CD14-positive monocyte (primary cell): Measurements from ENCODE around the gene PDCD4. TPM values are rescaled to one million over a fixed set of nuclear protein-coding genes. Genes with fewer than 3 reads are reported as not detected.

Source experiments
- DNase-seq, 3 donors: peaks; one replicate each; pipeline ENCODE4 v3.0.0-alpha.2; 2011 to 2022
- H2AFZ ChIP-seq: 2 replicates; pipeline ENCODE4 v1.6.0; 2012; ENCODE audit warnings: mild to moderate bottlenecking, low read depth, low read length, inconsistent platforms; ENCODE audit not compliant: insufficient read depth, poor library complexity, severe bottlenecking
- H3K27ac ChIP-seq, 2 donors: 1 replicate in 1 of 2; 2 replicates in 1 of 2; pipeline ENCODE4 v1.5.1; 2012 to 2013; ENCODE audit warnings: low read length in 2 of 2, control low read depth in 1 of 2, inconsistent platforms in 1 of 2, low read depth in 1 of 2, mild to moderate bottlenecking in 1 of 2
- H3K27me3 ChIP-seq, 2 donors: one replicate each; pipeline versions ENCODE4 v1.6.0 to v1.6.1; 2011 to 2013; ENCODE audit warnings: low read length in 2 of 2; ENCODE audit not compliant: control insufficient read depth in 2 of 2, insufficient read depth in 2 of 2
- H3K36me3 ChIP-seq, 2 donors: replicated peaks in 1 of 2; 1 replicate in 1 of 2; 2 replicates in 1 of 2; pipeline versions ENCODE4 v1.5.1 to v1.6.1; 2012 to 2013; ENCODE audit warnings: low read length in 2 of 2, control low read depth in 1 of 2, inconsistent platforms in 1 of 2, mild to moderate bottlenecking in 1 of 2; ENCODE audit not compliant: insufficient read depth in 2 of 2, control insufficient read depth in 1 of 2
- H3K4me1 ChIP-seq, 2 donors: 1 replicate in 1 of 2; 2 replicates in 1 of 2; pipeline versions ENCODE4 v1.5.1 to v1.6.1; 2012 to 2013; ENCODE audit warnings: low read length in 2 of 2, control low read depth in 1 of 2, inconsistent platforms in 1 of 2, mild to moderate bottlenecking in 1 of 2, moderate library complexity in 1 of 2; ENCODE audit not compliant: insufficient read depth in 2 of 2, control insufficient read depth in 1 of 2
- H3K4me2 ChIP-seq: replicated peaks from 2 replicates; pipeline ENCODE3; 2012; ENCODE audit warnings: low read length, moderate library complexity, mild to moderate bottlenecking; ENCODE audit not compliant: poor library complexity, severe bottlenecking; ENCODE audit errors: extremely low read depth
- H3K4me3 ChIP-seq, 3 experiments: fragments of 200-600 bp in 1 of 3; sonication (generic) in 1 of 3; replicated peaks in 1 of 3; 1 replicate in 2 of 3; 2 replicates in 1 of 3; pipeline ENCODE4 v1.5.1; 2011 to 2013; ENCODE audit warnings: low read length in 3 of 3, mild to moderate bottlenecking in 3 of 3, control low read depth in 2 of 3, low read depth in 2 of 3, inconsistent platforms in 1 of 3, moderate library complexity in 1 of 3
- H3K79me2 ChIP-seq: 2 replicates; pipeline ENCODE4 v1.6.0; 2012; ENCODE audit warnings: mild to moderate bottlenecking, control low read depth, inconsistent platforms, low read length, moderate library complexity; ENCODE audit not compliant: insufficient read depth
- H3K9ac ChIP-seq: 2 replicates; pipeline ENCODE4 v1.6.0; 2017; ENCODE audit warnings: low read length, mild to moderate bottlenecking; ENCODE audit not compliant: insufficient read depth, poor library complexity, severe bottlenecking
- H3K9me3 ChIP-seq, 2 donors: replicated peaks in 1 of 2; 1 replicate in 1 of 2; 2 replicates in 1 of 2; pipeline versions ENCODE4 v1.5.1 to v1.6.1; 2012 to 2013; ENCODE audit warnings: low read length in 2 of 2, control low read depth in 1 of 2; ENCODE audit not compliant: control insufficient read depth in 1 of 2, insufficient read depth in 1 of 2
- H4K20me1 ChIP-seq: 2 replicates; pipeline ENCODE4 v1.6.0; 2012; ENCODE audit warnings: mild to moderate bottlenecking, low read length, control low read depth, moderate library complexity; ENCODE audit not compliant: insufficient read depth
- H3K27ac Mint-ChIP-seq, 7 donors: one replicate each; pipeline ENCODE4 v1.8.0; 2020; ENCODE audit warnings: mild to moderate bottlenecking in 7 of 7, mixed read lengths in 7 of 7, moderate library complexity in 6 of 7, inconsistent platforms in 2 of 7
- H3K27me3 Mint-ChIP-seq, 3 donors: one replicate each; pipeline ENCODE4 v1.8.0; 2021 to 2022; ENCODE audit warnings: low read depth in 3 of 3, mild to moderate bottlenecking in 3 of 3, mixed read lengths in 3 of 3, moderate library complexity in 3 of 3, inconsistent platforms in 1 of 3
- H3K36me3 Mint-ChIP-seq, 2 donors: one replicate each; pipeline ENCODE4 v1.8.0; 2020; ENCODE audit warnings: mixed read lengths in 2 of 2, inconsistent platforms in 1 of 2, mild to moderate bottlenecking in 1 of 2
- H3K4me1 Mint-ChIP-seq: one replicate; pipeline ENCODE4 v1.8.0; 2020; ENCODE audit warnings: mild to moderate bottlenecking, mixed read lengths
- H3K4me3 Mint-ChIP-seq, 2 donors: one replicate each; pipeline ENCODE4 v1.8.0; 2020; ENCODE audit warnings: mild to moderate bottlenecking in 2 of 2, mixed read lengths in 2 of 2, moderate library complexity in 1 of 2
- H3K9me3 Mint-ChIP-seq, 7 donors: one replicate each; pipeline ENCODE4 v1.8.0; 2020 to 2022; ENCODE audit warnings: mixed read lengths in 7 of 7, mild to moderate bottlenecking in 6 of 7, moderate library complexity in 6 of 7, inconsistent platforms in 2 of 7
- WGBS: methylation state at CpG from one replicate; pipeline ENCODE4 v1.1.5; 2013; ENCODE audit warnings: missing lambda C conversion rate; ENCODE audit not compliant: insufficient coverage; 5-methylcytosine and 5-hydroxymethylcytosine counted together
- intact Hi-C, 2 donors: fragments of 100-400 bp; cut with micrococcal nuclease; formaldehyde crosslinking; loops; one replicate each; pipeline versions ENCODE4 v1.15.0 to v1.15.1; 2023
- polyA plus RNA-seq, 3 donors: library from polyadenylated mRNA; depleted of rRNA in 1 of 3; unstranded in 2 of 3; stranded (reverse) in 1 of 3; fragments of 300-500 nt in 2 of 3; fragments of >200 nt in 1 of 3; fragmentation: Illumina TruSeq in 2 of 3; gene quantifications; 1 replicate in 2 of 3; 2 replicates in 1 of 3; pipeline ENCODE4 v1.2.3, GENCODE V29; 2012 to 2021
- TF ChIP-seq, protein P1 (sequence below): fragments of 200-600 bp; IDR thresholded peaks from one replicate; pipeline ENCODE4 v1.8.0; 2022; ENCODE audit warnings: antibody characterized with exemption, mild to moderate bottlenecking

PDCD4 gene
- polyA plus RNA-seq, 3 donors: 39.8 to 53.4 (median 48.6) TPM

DNA sequence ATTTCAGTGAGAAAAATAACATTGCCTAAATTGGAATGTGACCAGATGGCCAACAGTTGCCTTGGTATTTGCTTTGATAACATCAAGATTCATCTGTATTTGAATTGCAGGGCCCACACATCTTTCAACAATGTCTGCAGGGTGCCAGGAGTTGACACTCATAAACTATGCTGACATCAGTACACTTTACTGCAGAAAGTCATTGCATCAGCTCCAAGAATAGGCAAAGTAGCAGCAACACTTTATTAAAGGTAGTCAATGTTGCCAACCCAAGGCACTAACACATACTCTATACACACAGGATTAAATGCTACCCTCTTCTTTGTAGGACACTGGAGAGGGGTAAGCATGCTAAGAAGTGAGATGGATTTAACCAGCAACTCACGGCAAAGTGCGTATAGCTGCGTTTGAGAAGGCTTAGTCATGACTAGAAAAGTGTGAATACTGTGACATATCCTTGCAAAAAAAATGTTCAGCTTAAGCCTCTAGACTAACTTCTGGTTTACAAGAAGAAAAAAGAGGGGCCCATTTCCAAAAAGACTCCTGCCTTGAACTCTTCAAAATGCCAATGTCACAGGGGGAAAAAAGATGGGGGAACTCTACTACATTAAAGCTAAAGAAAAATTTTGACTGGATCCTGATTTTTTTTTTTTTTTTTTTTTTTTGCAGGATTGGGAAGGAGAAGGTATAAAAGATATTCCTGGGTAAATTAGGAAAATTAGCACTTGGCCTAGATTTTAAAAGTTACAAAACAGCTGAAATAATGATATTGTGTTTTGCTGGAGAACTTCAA, 45.0 kb downstream of the PDCD4 start:
- H3K4me1 Mint-ChIP-seq: peaks cover 24% of the 10 kb centered on the region
- Histone ChIP-seq H3K4me3 (no peak overlapping the region), H3K4me2 (no peak overlapping the region), H3K9me3 (no peaks in the 10 kb centered on the region), H3K27ac (no peak overlapping the region), H3K4me1 (peaks cover 12 to 21% of the 10 kb centered on the region in 2 donors), H3K36me3 (peaks cover 0 to 16% of the 10 kb centered on the region in 2 donors), H3K9ac (no peak overlapping the region), H3K27me3 (no peaks in the 10 kb centered on the region), H4K20me1 (peaks cover 21% of the 10 kb centered on the region), H2AFZ (no peak overlapping the region), H3K79me2 (peaks cover 44% of the 10 kb centered on the region)
- TF ChIP-seq, protein P1, sequence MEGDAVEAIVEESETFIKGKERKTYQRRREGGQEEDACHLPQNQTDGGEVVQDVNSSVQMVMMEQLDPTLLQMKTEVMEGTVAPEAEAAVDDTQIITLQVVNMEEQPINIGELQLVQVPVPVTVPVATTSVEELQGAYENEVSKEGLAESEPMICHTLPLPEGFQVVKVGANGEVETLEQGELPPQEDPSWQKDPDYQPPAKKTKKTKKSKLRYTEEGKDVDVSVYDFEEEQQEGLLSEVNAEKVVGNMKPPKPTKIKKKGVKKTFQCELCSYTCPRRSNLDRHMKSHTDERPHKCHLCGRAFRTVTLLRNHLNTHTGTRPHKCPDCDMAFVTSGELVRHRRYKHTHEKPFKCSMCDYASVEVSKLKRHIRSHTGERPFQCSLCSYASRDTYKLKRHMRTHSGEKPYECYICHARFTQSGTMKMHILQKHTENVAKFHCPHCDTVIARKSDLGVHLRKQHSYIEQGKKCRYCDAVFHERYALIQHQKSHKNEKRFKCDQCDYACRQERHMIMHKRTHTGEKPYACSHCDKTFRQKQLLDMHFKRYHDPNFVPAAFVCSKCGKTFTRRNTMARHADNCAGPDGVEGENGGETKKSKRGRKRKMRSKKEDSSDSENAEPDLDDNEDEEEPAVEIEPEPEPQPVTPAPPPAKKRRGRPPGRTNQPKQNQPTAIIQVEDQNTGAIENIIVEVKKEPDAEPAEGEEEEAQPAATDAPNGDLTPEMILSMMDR: no peak
- no peaks in the 10 kb centered on the region for H3K9me3 Mint-ChIP-seq
- no peaks in the 10 kb centered on the region for H3K27me3 Mint-ChIP-seq
- peaks cover 14 to 17% of the 10 kb centered on the region in 2 donors for H3K36me3 Mint-ChIP-seq
- DNase-seq: no peak
- WGBS: no CpG with 5 or more reads among the region's 3 CpGs
- H3K4me3 Mint-ChIP-seq: no peak overlapping the region
- intact Hi-C loops: loop anchor here in 1 of 2 donors (5.0 kb wide), 2 partner anchors 44 to 614 kb away; partner anchors contain the start of genes PDCD4 and SMNDC1
- H3K27ac Mint-ChIP-seq: no peak overlapping the region

DNA sequence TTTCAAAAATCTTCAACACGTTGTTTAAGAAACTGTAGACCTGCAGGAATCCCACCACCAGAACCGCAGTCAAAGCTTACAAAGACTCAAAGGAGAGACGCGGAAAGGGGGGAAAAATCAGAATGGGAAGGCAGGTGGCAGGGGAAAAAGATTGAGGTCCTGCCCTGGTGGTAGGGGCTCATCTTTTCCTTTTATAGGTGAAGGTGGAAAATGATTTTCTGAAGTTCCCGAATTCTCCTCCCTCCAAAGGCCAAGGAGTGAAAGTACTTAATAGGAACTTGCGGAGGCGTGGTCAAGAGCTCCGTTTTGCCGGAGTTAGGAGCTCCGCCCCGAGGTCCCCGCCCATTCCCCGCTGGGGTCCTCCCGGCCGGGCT, 46.5 kb downstream of the PDCD4 start:
- Histone ChIP-seq H3K79me2 (peaks cover 59% of the 10 kb centered on the region), H3K9ac (peak overlapping the region; percentile 89), H3K4me1 (peaks cover 16 to 26% of the 10 kb centered on the region in 2 donors), H3K9me3 (no peaks in the 10 kb centered on the region), H3K36me3 (peaks cover 0 to 14% of the 10 kb centered on the region in 2 donors), H4K20me1 (peaks cover 34% of the 10 kb centered on the region), H3K4me2 (peak overlapping the region; percentile 92), H3K4me3 (peak overlapping the region; percentile 88 to 96 (median 91)), H2AFZ (peak overlapping the region; percentile 86), H3K27me3 (no peaks in the 10 kb centered on the region), H3K27ac (peak overlapping the region; percentile 94 to 99)
- intact Hi-C loops: loop anchor here in 1 of 2 donors (5.0 kb wide), 2 partner anchors 46 to 616 kb away; partner anchors contain the start of genes PDCD4 and SMNDC1
- Mint-ChIP-seq H3K27me3 (no peaks in the 10 kb centered on the region), H3K4me3 (peak overlapping the region; percentile 97), H3K4me1 (peaks cover 34% of the 10 kb centered on the region), H3K27ac (peak overlapping the region; percentile 99 to 100 (median 100)), H3K9me3 (no peaks in the 10 kb centered on the region), H3K36me3 (peaks cover 13 to 16% of the 10 kb centered on the region in 2 donors)
- TF ChIP-seq, protein P1: no peak
- WGBS: 0% methylated on average over 8 of the region's 15 CpGs
- DNase-seq: peak; percentile 91 to 93 (median 92)
